RWPE2 (cell line): ENCODE results near the gene C2CD2.

Experiments used
- ATAC-seq: fragments of 200-7000 bp; cut with Tn5 transposase; 3 replicates; pipeline ENCODE4 v1.9.1; 2021; ENCODE audit warnings: low read depth
- DNase-seq: peaks from one replicate; pipeline ENCODE4 v3.0.0-alpha.2; 2020; ENCODE audit warnings: low spot score
- H3K27ac ChIP-seq: fragments of 450-650 bp; 2 replicates; pipeline ENCODE4 v1.5.1; 2017; ENCODE audit warnings: mild to moderate bottlenecking; ENCODE audit not compliant: poor library complexity, severe bottlenecking
- H3K27me3 ChIP-seq: fragments of 250-450 bp; sonication (Bioruptor Pico); 2 replicates; pipeline ENCODE4 v1.5.1; 2021; ENCODE audit warnings: mild to moderate bottlenecking, moderate library complexity; ENCODE audit not compliant: insufficient read depth, poor library complexity, severe bottlenecking
- H3K36me3 ChIP-seq: fragments of 250-450 bp; sonication (Bioruptor Pico); 2 replicates; pipeline ENCODE4 v1.5.1; 2020; ENCODE audit warnings: low read depth, mild to moderate bottlenecking, moderate library complexity
- H3K4me1 ChIP-seq: fragments of 250-450 bp; sonication (Bioruptor Pico); 2 replicates; pipeline ENCODE4 v1.5.1; 2021; ENCODE audit warnings: mild to moderate bottlenecking, moderate library complexity; ENCODE audit not compliant: insufficient read depth, poor library complexity, severe bottlenecking
- H3K4me3 ChIP-seq: fragments of 250-450 bp; sonication (Bioruptor Pico); 2 replicates; pipeline ENCODE4 v1.5.1; 2021; ENCODE audit warnings: mild to moderate bottlenecking, moderate library complexity; ENCODE audit not compliant: severe bottlenecking
- H3K9me3 ChIP-seq: fragments of 250-450 bp; sonication (Bioruptor Pico); 2 replicates; pipeline ENCODE4 v1.5.1; 2021; ENCODE audit warnings: mild to moderate bottlenecking, moderate library complexity; ENCODE audit not compliant: severe bottlenecking
- CTCF ChIP-seq: fragments of 450-650 bp; IDR thresholded peaks from one replicate; pipeline ENCODE4 v1.5.1; 2017; ENCODE audit warnings: mild to moderate bottlenecking, moderate library complexity; ENCODE audit not compliant: poor library complexity, severe bottlenecking

The C2CD2 gene

GRCh38 chr21:41983229-41983628 is 29.4 kb upstream of the C2CD2 start:
- Histone ChIP-seq H3K36me3 (no peaks in the 10 kb centered on the region), H3K27ac (no peak overlapping the region), H3K27me3 (no peaks in the 10 kb centered on the region), H3K4me3 (no peak overlapping the region), H3K4me1 (no peaks in the 10 kb centered on the region), H3K9me3 (no peaks in the 10 kb centered on the region)
- ATAC-seq: no peak
- DNase-seq: no peak
- TF ChIP-seq CTCF: no peak

GRCh38 chr21:41980561-41980960 is 26.7 kb upstream of the C2CD2 start:
- no peak for ATAC-seq

GRCh38 chr21:41979751-41980369 is 26.0 kb upstream of the C2CD2 start:
- DNase-seq (no peak), ATAC-seq (no peak)
- Histone ChIP-seq H3K27ac (no peak overlapping the region), H3K4me3 (no peak overlapping the region), H3K4me1 (no peaks in the 10 kb centered on the region), H3K27me3 (no peaks in the 10 kb centered on the region), H3K36me3 (no peaks in the 10 kb centered on the region), H3K9me3 (no peaks in the 10 kb centered on the region)
- no peak for TF ChIP-seq CTCF

More at GRCh38 chr21:41980561-41980960, 26.7 kb upstream of the C2CD2 start:
- TF ChIP-seq CTCF: no peak
- Histone ChIP-seq H3K4me1 (no peaks in the 10 kb centered on the region), H3K36me3 (no peaks in the 10 kb centered on the region), H3K27me3 (no peaks in the 10 kb centered on the region), H3K4me3 (no peak overlapping the region), H3K27ac (no peak overlapping the region), H3K9me3 (no peaks in the 10 kb centered on the region)
- no peak for DNase-seq

GRCh38 chr21:41979335-41979734 is 25.5 kb upstream of the C2CD2 start:
- Histone ChIP-seq H3K9me3 (no peaks in the 10 kb centered on the region), H3K27ac (no peak overlapping the region), H3K4me3 (no peak overlapping the region), H3K27me3 (no peaks in the 10 kb centered on the region), H3K36me3 (no peaks in the 10 kb centered on the region), H3K4me1 (no peaks in the 10 kb centered on the region)
- DNase-seq (no peak), ATAC-seq (no peak)
- no peak for TF ChIP-seq CTCF

GRCh38 chr21:41977034-41977950 is 23.5 kb upstream of the C2CD2 start:
- no peak for TF ChIP-seq CTCF
- Histone ChIP-seq H3K4me1 (no peaks in the 10 kb centered on the region), H3K36me3 (no peaks in the 10 kb centered on the region), H3K4me3 (no peak overlapping the region), H3K27ac (no peak overlapping the region), H3K9me3 (no peaks in the 10 kb centered on the region), H3K27me3 (no peaks in the 10 kb centered on the region)
- no peak for DNase-seq
- ATAC-seq: no peak
